Smooth muscle cell (in vitro differentiated cells): ENCODE data around the gene RBL1. TPM values are rescaled to one million over a fixed set of nuclear protein-coding genes. Genes with fewer than 3 reads are reported as not detected.
"Not testable (repeated sequence)": the region's sequence is repeated elsewhere in the genome, so short reads cannot be mapped to it uniquely, and the experiment has no call there.

Experiments
- DNase-seq: peaks from one replicate; lab custom pipeline; 2025; ENCODE audit not compliant: unreplicated experiment; lab: John Stamatoyannopoulos, UW
- H2AFZ ChIP-seq: fragments of 200-600 bp; sonication (generic); 2 replicates; pipeline ENCODE4 v1.6.0; 2016; ENCODE audit warnings: antibody characterized with exemption, low read depth, mild to moderate bottlenecking
- H3F3A ChIP-seq: fragments of 200-600 bp; sonication (generic); 2 replicates; pipeline ENCODE4 v1.6.0; 2017; ENCODE audit warnings: antibody characterized with exemption, low read depth
- H3K27ac ChIP-seq: fragments of 200-600 bp; sonication (generic); 2 replicates; pipeline ENCODE4 v1.5.1; 2016; ENCODE audit warnings: low read depth, mild to moderate bottlenecking
- H3K27me3 ChIP-seq: fragments of 200-600 bp; sonication (generic); 2 replicates; pipeline ENCODE4 v1.6.1; 2016; ENCODE audit warnings: low read depth, mild to moderate bottlenecking
- H3K36me3 ChIP-seq: fragments of 200-600 bp; sonication (generic); 2 replicates; pipeline ENCODE4 v1.5.1; 2016; ENCODE audit warnings: low read depth
- H3K4me1 ChIP-seq: fragments of 200-600 bp; sonication (generic); 2 replicates; pipeline ENCODE4 v1.5.1; 2016; ENCODE audit warnings: low read depth
- H3K4me2 ChIP-seq: fragments of 200-600 bp; sonication (generic); 2 replicates; pipeline ENCODE4 v1.6.0; 2016; ENCODE audit warnings: mild to moderate bottlenecking
- H3K4me3 ChIP-seq: fragments of 200-600 bp; sonication (generic); 2 replicates; pipeline ENCODE4 v1.5.1; 2016; ENCODE audit warnings: mild to moderate bottlenecking
- H3K79me2 ChIP-seq: fragments of 200-600 bp; sonication (generic); 2 replicates; pipeline ENCODE4 v1.6.0; 2016; ENCODE audit warnings: low read depth, mild to moderate bottlenecking
- H3K9ac ChIP-seq: fragments of 200-600 bp; sonication (generic); 2 replicates; pipeline ENCODE4 v1.6.0; 2016; ENCODE audit warnings: low read depth
- H3K9me3 ChIP-seq: fragments of 200-600 bp; sonication (generic); replicated peaks from 2 replicates; pipeline ENCODE4 v1.5.1; 2016; ENCODE audit warnings: low read depth
- H4K20me1 ChIP-seq: fragments of 200-600 bp; sonication (generic); 2 replicates; pipeline ENCODE4 v1.6.0; 2016; ENCODE audit warnings: low read depth
- WGBS: methylation state at CpG from one replicate; pipeline ENCODE4 v1.1.7; 2016; ENCODE audit warnings: low lambda C conversion rate; 5-methylcytosine and 5-hydroxymethylcytosine counted together
- polyA plus RNA-seq: library from polyadenylated mRNA; unstranded; fragments of >200 nt; fragmentation: Nextera tagmentation; extraction: Ambion mirVana; gene quantifications from 2 replicates; pipeline ENCODE4 v1.2.1, GENCODE V29; 2016
- total RNA-seq: library from RNA; depleted of rRNA; stranded (reverse); fragments of >200 nt; gene quantifications from 2 replicates; pipeline ENCODE4 v1.2.3, GENCODE V29; 2014
- TF ChIP-seq, protein P1 (sequence below): fragments of 200-600 bp; sonication (generic); IDR thresholded peaks from 2 replicates; pipeline ENCODE4 v1.5.1; 2017; ENCODE audit warnings: borderline replicate concordance, mild to moderate bottlenecking, antibody characterized with exemption; ENCODE audit not compliant: insufficient read depth, poor library complexity, severe bottlenecking

RBL1 gene
- total and polyA plus RNA-seq, 2 experiments from 2014 or later = 2.3 to 6.4 TPM

DNA sequence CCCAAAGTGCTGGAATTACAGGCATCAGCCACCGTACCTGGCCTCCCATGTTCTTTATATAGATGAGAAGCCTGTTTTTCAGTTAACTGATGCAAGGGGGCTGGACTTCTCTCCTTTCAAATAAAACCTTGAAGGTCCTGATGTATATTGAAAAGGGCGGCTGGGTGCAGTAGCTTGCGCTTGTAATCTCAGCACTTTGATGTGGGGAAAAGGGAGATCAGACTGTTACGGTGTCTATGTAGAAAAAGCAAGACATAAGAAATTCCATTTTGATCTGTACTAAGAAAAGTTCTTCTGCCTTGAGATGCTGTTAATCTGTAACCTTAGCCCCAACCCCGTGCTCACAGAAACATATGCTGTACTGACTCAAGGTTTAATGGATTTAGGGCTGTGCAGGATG, 128.2 kb downstream of the RBL1 start:
- Histone ChIP-seq H3K36me3 (no peaks in the 10 kb centered on the region), H3K4me3 (no peak overlapping the region), H3K9ac (no peak overlapping the region), H3K79me2 (no peaks in the 10 kb centered on the region), H3K27me3 (no peaks in the 10 kb centered on the region), H3K4me1 (no peaks in the 10 kb centered on the region), H3F3A (no peaks in the 10 kb centered on the region), H4K20me1 (no peaks in the 10 kb centered on the region), H3K9me3 (no peaks in the 10 kb centered on the region), H3K27ac (no peak overlapping the region), H3K4me2 (no peak overlapping the region), H2AFZ (no peak overlapping the region)
- TF ChIP-seq, protein P1, sequence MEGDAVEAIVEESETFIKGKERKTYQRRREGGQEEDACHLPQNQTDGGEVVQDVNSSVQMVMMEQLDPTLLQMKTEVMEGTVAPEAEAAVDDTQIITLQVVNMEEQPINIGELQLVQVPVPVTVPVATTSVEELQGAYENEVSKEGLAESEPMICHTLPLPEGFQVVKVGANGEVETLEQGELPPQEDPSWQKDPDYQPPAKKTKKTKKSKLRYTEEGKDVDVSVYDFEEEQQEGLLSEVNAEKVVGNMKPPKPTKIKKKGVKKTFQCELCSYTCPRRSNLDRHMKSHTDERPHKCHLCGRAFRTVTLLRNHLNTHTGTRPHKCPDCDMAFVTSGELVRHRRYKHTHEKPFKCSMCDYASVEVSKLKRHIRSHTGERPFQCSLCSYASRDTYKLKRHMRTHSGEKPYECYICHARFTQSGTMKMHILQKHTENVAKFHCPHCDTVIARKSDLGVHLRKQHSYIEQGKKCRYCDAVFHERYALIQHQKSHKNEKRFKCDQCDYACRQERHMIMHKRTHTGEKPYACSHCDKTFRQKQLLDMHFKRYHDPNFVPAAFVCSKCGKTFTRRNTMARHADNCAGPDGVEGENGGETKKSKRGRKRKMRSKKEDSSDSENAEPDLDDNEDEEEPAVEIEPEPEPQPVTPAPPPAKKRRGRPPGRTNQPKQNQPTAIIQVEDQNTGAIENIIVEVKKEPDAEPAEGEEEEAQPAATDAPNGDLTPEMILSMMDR = no peak
- 84% methylated on average over 5 of the region's 5 CpGs for WGBS
- no peak for DNase-seq

DNA sequence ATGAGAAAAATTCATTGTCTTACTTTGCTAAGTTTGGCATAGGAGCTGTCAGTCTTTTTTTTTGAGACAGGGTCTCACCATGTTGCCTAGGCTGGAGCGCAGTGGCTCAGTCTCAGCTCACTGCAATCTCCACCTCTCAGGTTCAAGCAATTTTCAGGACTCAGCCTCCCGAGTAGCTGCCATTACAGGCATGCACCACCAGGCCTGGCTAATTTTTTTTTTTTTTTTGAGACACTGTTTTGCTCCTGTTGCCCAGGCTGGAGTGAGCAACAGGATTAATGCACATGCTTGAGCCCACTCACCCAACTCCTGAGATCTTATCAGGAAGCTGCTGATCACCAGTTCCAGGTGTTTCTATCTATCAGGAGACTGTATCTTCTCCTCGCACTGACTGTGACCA, 128.8 kb downstream of the RBL1 start:
- H3K27me3 ChIP-seq, H3K4me2 ChIP-seq, H3K9ac ChIP-seq, H3F3A ChIP-seq, H4K20me1 ChIP-seq, H3K4me3 ChIP-seq, DNase-seq, H3K4me1 ChIP-seq, H2AFZ ChIP-seq, H3K27ac ChIP-seq, H3K79me2 ChIP-seq, H3K9me3 ChIP-seq, H3K36me3 ChIP-seq: not testable (repeated sequence)
- WGBS = 77% methylated on average over 3 of the region's 3 CpGs

DNA sequence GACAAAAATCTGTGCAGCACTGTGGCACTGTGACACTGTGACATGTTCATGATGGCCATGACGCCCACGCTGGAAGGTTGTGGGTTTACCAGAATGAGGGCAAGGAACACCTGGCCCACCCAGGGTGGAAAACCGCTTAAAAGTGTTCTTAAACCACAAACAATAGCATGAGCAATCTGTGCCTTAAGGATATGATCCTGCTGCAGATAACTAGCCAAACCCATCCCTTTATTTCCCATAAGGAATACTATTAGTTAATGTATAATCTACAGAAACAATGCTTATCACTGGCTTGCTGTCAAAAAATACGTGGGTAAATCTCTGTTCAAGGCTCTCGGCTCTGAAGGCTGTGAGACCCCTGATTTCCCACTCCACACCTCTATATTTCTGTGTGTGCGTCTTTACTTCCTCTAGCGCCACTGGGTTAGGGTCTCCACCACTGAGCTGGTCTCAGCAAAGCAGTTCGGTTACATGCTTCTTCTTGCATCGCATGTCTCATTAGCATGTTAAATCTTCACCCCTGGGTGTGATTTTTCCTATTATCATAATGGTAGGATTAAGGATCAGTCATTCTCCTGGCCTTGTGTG, 133.3 kb downstream of the RBL1 start:
- H3K79me2 ChIP-seq, H4K20me1 ChIP-seq, H3K4me1 ChIP-seq, H3F3A ChIP-seq, H3K4me3 ChIP-seq, H3K27ac ChIP-seq, H3K9me3 ChIP-seq, H3K4me2 ChIP-seq, H3K9ac ChIP-seq, H3K36me3 ChIP-seq, H3K27me3 ChIP-seq, H2AFZ ChIP-seq, DNase-seq: not testable (repeated sequence)
- 80% methylated on average over 9 of the region's 9 CpGs for WGBS

DNA sequence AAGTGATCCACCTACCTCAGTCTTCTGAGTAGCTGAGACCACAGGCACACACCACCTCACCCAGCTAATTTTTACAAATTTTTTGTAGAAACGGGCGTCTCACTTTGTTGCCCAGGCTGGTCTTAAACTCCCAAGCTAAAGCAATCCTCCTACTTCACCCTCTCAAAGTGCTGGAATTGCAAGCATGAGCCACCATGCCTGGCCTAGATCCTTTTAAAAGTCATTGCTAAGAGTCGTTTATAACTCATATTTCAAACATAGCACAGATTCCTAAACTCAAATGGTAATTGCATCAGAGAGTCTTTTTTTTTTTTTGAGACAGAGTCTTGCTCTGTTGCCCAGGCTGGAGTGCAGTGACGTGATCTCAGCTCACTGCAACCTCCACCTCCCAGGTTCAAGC, 136.6 kb downstream of the RBL1 start:
- Histone ChIP-seq H3K4me1 (no peaks in the 10 kb centered on the region), H3K79me2 (no peaks in the 10 kb centered on the region), H3K4me2 (no peak overlapping the region), H3K36me3 (no peaks in the 10 kb centered on the region), H3F3A (no peaks in the 10 kb centered on the region), H3K27me3 (no peaks in the 10 kb centered on the region), H2AFZ (no peak overlapping the region), H4K20me1 (no peaks in the 10 kb centered on the region), H3K4me3 (no peak overlapping the region), H3K9me3 (no peaks in the 10 kb centered on the region), H3K27ac (no peak overlapping the region), H3K9ac (no peak overlapping the region)
- no peak for DNase-seq
- 85% methylated on average over 4 of the region's 4 CpGs for WGBS
- TF ChIP-seq, protein P1 = no peak
